Activated effector memory CD4-positive, alpha-beta T cell treated with anti-CD3 and anti-CD28 coated beads, Interleukin-2, amount 50 U/mL, for 16 hours (primary cell): ENCODE results near the gene ZNF804B.

Experiments
- DNase-seq: peaks from one replicate; pipeline ENCODE4 v3.0.0-alpha.2; 2020

ZNF804B gene

GRCh38 chr7:89316584-89317251 lies 557.2 kb downstream of the ZNF804B start:
- DNase-seq = no peak

DNA sequence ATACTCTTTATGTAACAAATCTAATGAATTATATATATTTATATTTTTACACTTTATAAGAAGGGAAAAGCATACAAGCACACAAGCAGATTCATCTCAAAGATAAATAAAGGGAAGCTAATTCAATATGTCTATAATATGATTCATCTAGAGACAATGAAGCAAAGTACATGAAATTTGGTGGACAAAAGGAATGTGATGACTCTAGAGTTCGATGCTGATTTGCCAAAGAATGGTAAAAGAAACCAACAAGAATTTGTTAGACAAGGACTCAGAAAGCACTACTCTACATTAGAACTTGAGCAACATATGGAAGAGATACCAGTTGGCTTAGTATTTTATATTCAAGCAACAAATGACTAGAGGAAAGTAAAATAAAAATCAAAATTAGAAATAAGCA lies 572.5 kb downstream of the ZNF804B start:
- DNase-seq = no peak

DNA sequence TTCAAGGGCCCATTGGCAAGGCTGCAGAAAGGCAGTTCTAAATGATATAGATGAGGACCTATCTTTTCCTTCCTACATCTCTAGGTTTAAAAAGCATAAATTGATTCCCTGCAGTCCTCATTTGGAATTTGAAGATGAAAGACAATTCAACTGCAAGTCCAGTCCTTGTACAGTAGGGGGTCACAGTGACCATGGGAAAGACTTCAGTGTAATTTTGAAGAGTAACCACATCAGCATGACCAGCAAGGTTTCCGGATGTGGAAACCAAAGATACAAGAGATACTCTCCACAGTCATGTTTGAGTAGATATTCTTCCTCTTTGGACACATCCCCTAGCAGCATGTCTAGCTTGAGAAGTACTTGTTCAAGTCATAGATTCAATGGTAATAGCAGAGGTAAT lies 575.3 kb downstream of the ZNF804B start:
- no peak for DNase-seq

- DNase-seq = no peak
Observed at GRCh38 chr7:89335490-89335889, 576.0 kb downstream of the ZNF804B start.

GRCh38 chr7:89336121-89336520 lies 576.6 kb downstream of the ZNF804B start:
- DNase-seq = no peak

DNA sequence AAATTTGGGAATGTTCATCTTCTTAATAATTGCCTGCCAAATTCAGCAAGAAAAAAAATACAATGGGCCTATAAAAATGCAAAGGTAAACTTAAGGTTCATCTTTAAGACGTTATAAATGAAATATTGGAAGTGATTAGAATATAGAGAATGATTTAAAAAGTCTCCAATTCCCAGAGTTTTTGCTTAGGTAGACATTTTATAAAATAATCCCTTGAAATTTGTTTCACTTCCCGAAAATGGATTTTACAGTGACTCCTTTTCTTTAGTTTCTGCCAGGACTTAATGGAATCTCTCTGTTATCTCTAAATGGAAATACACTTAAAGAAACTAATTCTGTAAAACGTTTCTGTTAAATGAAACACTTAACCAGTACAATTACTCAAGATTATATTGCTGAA lies 580.2 kb downstream of the ZNF804B start:
- DNase-seq = no peak

DNA sequence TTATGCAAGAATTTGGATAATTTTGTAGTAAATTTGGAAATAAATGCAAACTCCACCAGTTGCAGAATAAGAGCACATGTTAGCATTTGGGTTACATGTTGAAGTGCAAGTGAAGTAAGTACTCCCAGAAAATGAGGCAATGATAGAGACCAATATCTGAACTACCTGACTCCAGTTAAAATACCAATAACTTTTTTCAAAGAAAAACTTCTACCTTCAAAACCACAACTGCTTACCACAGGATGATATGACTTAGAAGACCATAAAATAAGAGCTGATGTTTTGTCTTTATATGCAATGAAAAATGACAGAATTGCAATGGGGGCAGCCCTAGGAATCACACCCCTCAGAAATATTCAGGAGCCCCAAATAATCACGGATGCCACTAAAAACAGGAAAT lies 597.6 kb downstream of the ZNF804B start:
- no peak for DNase-seq

DNA sequence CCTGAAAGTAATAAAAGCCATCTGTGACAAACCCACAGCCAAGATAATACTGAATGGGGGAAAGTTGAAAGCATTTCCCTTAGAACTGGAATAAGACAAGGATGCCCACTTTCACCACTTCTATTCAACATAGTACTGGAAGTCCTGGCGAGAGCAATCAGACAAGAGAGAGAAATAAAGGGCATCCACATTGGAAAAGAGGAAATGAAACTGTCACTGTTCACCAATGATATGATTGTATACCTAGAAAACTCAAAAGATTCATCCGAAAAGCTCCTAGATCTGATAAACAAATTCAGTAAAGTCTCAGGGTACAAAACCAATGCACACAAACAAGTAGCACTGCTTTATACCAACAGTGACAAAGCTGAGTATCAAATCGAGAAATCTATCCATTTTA lies 617.7 kb downstream of the ZNF804B start:
- no peak for DNase-seq

- DNase-seq = no peak
Observed at GRCh38 chr7:89385411-89385810, 625.9 kb downstream of the ZNF804B start.
